Neural progenitor cell (in vitro differentiated cells): Measurements from ENCODE around the gene PSD2.

Experiments used
- CTCF ChIP-seq: fragments of 200-600 bp; sonication (generic); IDR thresholded peaks from 2 replicates; pipeline ENCODE4 v1.5.1; 2017; ENCODE audit warnings: antibody characterized with exemption, mild to moderate bottlenecking
- EZH2 ChIP-seq: fragments of 200-600 bp; sonication (generic); IDR thresholded peaks from 2 replicates; pipeline ENCODE4 v1.6.1; 2017; ENCODE audit warnings: antibody characterized with exemption, mild to moderate bottlenecking, moderate library complexity

- no peak for TF ChIP-seq CTCF
- no peak for TF ChIP-seq EZH2
These were observed 22.5 kb upstream of the PSD2 start for GRCh38 chr5:139772927-139773690.
